ENCODE measurements around the gene ZNF544.
A peak's percentile ranks its signal among the peaks of the same experiment; 100 is the strongest.
"Not testable (repeated sequence)": the region's sequence is repeated elsewhere in the genome, so short reads cannot be mapped to it uniquely, and the experiment has no call there.

The ZNF544 gene

GRCh38 chr19:58252102-58252685 lies 23.5 kb downstream of the ZNF544 start:
- no peak for DNase-seq (ENCODE audit: low read depth in 2 of 2)

DNA sequence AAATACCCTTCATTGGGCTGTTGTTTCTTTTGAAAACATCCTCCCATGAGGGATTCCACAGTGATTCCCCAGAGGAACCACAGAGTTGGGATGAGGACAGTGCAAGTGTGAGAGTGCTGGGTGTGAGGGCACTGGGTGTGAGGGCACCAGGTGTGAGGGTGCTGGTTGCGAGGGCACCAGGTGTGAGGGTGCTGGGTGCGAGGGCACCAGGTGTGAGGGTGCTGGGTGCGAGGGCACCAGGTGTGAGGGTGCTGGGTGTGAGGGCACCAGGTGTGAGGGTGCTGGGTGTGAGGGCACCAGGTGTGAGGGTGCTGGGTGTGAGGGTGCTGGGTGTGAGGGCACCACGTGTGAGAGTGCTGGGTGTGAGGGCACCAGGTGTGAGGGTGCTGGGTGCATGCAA lies 29.5 kb downstream of the ZNF544 start:
- DNase-seq (ENCODE audit: low read depth in 2 of 2): not testable (repeated sequence)

GRCh38 chr19:58261600-58261967 lies 32.9 kb downstream of the ZNF544 start:
- no peak for DNase-seq (ENCODE audit: low read depth in 2 of 2)

- no peak for DNase-seq (ENCODE audit: low read depth in 2 of 2)
Measured at GRCh38 chr19:58261968-58262921, 33.5 kb downstream of the ZNF544 start.

DNA sequence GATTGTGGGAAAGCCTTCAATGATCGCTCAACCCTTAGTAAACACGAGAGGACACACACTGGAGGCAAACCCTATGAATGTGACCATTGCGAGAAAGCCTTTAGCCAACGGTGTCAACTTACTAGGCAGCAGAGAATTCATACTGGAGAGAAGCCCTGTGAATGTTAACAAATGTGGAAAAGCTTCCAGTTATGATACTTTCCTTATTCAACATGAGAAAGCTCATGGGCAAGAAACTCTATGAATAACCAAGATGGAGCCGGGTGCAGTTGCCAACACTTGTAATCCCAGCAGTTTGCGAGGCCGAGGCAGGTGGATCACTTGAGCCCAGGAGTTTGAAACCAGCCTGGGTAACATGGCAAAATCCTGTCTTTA lies 34.2 kb downstream of the ZNF544 start:
- no peak for DNase-seq (ENCODE audit: low read depth in 2 of 2)

GRCh38 chr19:58265100-58265499 lies 36.4 kb downstream of the ZNF544 start:
- no peak for DNase-seq (ENCODE audit: low read depth in 2 of 2)

DNA sequence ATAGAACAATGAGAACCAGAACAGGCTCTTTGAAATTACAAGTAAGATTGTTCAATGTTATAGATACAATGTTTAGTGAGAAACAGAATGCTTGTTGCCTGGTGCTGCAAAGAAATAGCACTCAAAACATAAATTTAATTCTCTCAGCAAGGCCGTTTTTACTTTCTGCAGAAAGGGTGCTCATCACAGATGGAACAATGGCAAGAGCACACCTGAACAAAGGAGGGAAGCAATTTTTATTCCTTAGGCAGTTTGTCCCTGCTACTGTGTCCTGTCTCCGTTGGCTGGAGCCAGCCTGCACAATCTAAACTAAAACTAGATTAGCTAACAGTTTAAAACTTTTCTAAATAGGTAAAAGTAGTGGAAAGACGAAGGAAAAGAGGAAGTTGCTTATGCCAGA lies 39.6 kb downstream of the ZNF544 start:
- no peak for DNase-seq (ENCODE audit: low read depth in 2 of 2)

- DNase-seq (ENCODE audit: low read depth in 2 of 2): no peak
Measured at GRCh38 chr19:58274771-58275201, 46.1 kb downstream of the ZNF544 start.

DNA sequence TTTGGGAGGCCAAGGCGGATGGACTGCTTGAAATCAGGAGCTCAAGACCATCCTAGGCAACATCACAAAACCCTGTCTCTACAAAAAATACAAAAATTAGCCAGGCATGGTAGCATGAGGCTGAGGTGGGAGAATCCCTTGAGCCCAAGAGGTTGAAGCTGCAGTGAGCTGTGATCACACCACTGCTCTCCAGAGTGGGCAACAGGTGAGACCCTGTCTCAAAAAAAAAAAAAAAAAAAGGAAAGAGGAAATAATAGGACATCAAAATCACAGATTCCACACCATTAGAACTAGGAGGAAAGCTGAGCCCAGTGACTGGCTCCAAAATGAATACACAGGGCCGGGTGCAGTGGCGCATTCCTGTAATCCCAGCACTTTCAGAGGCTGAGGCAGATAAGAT lies 46.9 kb downstream of the ZNF544 start:
- no peak for DNase-seq (ENCODE audit: low read depth in 2 of 2)

DNA sequence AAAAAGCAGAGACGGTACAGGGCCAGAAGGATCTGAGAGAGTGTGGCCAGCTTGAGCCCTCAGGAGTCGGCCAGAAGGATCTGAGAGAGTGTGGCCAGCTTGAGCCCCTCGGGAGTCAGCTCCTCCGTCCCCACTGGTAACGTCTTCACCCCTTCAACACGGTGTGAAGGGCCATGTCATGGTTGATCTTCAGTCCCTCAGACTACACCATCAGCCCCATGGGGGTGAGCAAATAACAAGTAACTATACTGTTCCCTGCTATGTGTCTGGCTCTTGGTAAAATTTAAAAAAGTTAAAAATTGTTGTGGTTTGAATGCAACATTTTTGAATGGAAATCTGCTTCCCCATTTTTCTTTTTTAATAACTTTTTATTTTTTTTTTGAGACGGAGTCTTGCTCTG lies 48.5 kb downstream of the ZNF544 start:
- DNase-seq (ENCODE audit: low read depth in 2 of 2): no peak

GRCh38 chr19:58277748-58278540 lies 49.2 kb downstream of the ZNF544 start:
- DNase-seq (ENCODE audit: low read depth in 2 of 2): no peak

- DNase-seq (ENCODE audit: low read depth in 2 of 2): peak; percentile 97
Measured at GRCh38 chr19:58278541-58279041, 49.9 kb downstream of the ZNF544 start, which contains the start of gene ZNF8. Gene ZNF8 (plus strand): TSS chr19:58278955. CDS start chr19:58279082, 127 bp downstream.

DNA sequence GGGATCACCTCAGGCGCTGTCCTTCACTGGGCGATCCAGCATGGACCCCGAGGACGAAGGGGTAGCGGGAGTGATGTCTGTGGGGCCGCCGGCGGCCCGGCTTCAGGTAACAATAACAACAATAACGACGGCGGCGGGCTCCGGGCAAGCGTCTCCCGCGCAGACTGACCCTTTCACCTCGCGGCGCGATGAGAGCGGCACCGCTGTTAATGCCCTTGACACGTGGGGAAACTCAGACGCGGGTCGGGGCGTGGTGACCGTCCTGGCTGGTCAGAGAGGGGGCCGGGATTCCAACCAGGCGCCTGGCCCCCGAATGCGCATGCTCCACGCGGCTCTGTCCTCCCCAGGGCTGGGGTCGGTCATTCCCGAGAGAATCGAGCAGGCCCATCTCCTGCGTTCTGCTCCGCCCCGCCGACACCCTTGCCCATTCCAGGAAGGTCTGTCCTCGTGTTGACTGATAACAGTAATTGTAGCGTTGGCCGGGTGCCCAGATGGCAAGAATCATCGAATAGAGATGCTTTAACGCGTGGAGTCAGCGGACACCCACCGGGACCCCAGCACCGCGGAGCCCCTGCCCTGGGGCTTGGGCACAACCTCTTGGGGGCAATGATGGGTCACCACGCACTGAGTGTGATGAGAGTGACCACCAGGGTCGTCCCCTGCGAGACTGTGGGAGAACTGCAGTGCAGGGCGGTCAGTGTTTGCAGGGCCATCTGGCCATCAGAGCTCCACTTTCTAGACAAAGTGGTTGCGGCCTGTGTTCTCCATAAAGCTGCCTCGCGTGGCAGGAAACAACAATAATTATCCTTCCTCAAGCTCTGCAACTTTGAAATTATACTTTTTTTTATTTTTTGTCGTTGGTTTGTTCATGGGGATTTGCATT lies 50.6 kb downstream of the ZNF544 start:
- peak; percentile 10 to 23 for DNase-seq (ENCODE audit: low read depth in 2 of 2)

GRCh38 chr19:58279925-58280316 lies 51.2 kb downstream of the ZNF544 start:
- DNase-seq (ENCODE audit: low read depth in 2 of 2): no peak

DNA sequence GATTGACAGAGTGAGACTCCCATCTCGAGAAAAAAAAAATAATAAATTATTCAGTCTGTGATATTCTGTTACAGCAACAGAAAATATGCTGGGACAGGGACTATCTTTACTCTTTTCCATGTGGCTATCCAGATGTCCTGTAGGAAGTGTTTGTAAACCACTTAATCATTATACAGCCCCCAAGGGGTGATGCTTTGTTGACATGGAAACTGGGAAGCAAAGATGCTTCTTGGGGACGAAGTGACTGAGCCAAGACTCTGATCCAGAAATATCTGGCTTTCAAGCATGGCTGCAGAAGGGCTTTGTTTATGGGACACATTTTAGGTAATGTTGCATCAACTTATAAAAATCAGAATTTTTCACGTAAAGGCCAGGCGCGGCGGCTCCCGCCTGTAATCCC lies 55.5 kb downstream of the ZNF544 start:
- DNase-seq (ENCODE audit: low read depth in 2 of 2): no peak

GRCh38 chr19:58291943-58292342 lies 63.2 kb downstream of the ZNF544 start:
- no peak for DNase-seq (ENCODE audit: low read depth in 2 of 2)

GRCh38 chr19:58294743-58295374 lies 66.1 kb downstream of the ZNF544 start:
- no peak for DNase-seq (ENCODE audit: low read depth in 2 of 2)

DNA sequence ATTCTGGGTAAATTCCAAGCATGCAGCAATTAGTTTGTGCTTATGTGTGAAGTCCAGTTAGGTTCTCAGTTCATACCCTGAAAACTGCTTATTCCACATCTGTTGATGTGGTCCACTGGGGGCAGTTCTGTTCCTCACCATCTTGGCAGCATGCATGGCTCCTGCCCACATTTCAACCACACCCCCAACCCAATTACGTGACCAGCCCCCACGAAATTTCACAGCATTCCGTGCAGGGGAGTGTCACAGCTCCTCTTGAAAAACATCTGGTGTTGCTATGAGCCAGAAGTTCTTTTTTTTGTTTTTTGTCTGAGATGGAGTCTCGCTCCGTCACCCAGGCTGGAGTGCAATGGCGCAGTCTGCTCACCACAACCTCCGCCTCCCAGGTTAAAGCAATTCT lies 67.4 kb downstream of the ZNF544 start:
- no peak for DNase-seq (ENCODE audit: low read depth in 2 of 2)

GRCh38 chr19:58300620-58301019 lies 71.9 kb downstream of the ZNF544 start:
- no peak for DNase-seq (ENCODE audit: low read depth in 2 of 2)

DNA sequence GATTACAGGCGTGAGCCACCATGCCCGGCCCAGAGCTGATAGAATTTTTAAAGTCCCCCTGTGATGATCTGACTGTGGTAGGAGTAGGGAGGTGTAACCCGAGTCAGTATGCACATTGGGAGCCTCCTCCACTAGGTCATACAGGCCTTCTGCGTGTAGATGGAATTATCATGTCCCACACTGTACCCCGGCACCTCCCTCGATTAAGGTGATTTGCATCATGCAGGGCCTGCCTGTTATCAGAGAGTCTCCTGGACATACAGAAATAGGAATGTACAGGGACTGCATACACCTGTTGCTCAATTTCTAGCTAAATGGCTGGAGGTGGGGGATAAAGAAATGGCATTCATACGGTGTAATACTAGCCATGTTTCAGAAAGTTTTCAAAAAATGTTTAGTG lies 75.5 kb downstream of the ZNF544 start:
- DNase-seq (ENCODE audit: low read depth in 2 of 2): no peak

DNA sequence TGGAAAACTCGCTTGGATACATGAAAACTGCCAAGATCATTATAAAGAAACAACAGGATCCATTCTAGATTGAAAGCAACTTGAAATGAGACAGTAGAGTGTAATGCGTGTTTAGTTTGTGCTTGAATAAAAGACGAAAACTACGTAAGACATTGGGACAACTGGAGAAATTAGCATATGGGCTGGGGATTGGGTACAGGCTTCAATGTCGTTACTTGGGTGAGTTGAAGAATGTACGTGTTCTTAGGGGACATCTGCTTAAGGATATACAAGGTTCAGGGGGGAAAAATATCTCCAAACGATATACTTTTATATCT lies 76.0 kb downstream of the ZNF544 start:
- DNase-seq (ENCODE audit: low read depth in 2 of 2): no peak
